WTC11 (cell line): ENCODE data around the gene SLC9A9.

Source experiments
- CBFB ChIP-seq: sonication (generic); formaldehyde crosslinking; IDR thresholded peaks from 2 replicates; pipeline ENCODE4 v1.8.1; 2022; ENCODE audit warnings: mild to moderate bottlenecking, low read depth, missing genetic modification reagents
- ESRRA ChIP-seq: sonication (generic); formaldehyde crosslinking; IDR thresholded peaks from 2 replicates; pipeline ENCODE4 v1.8.1; 2022; ENCODE audit warnings: mild to moderate bottlenecking, missing genetic modification reagents, borderline replicate concordance
- JUN ChIP-seq: sonication (generic); formaldehyde crosslinking; IDR thresholded peaks from 2 replicates; pipeline ENCODE4 v1.8.0; 2023; ENCODE audit warnings: mild to moderate bottlenecking, missing genetic modification reagents
- SMAD3 ChIP-seq: sonication (generic); formaldehyde crosslinking; IDR thresholded peaks from 2 replicates; pipeline ENCODE4 v1.8.0; 2022; ENCODE audit warnings: missing genetic modification reagents, mild to moderate bottlenecking, borderline replicate concordance
- ZNF232 ChIP-seq: sonication (generic); formaldehyde crosslinking; IDR thresholded peaks from 2 replicates; pipeline ENCODE4 v1.8.0; 2022; ENCODE audit warnings: mild to moderate bottlenecking, missing genetic modification reagents
- TF ChIP-seq, protein P1 (sequence below): sonication (generic); formaldehyde crosslinking; conservative IDR thresholded peaks from 2 replicates; pipeline ENCODE4 v1.8.1; 2022; ENCODE audit warnings: mild to moderate bottlenecking, missing genetic modification reagents
- TF ChIP-seq, protein P2 (sequence below): fragments of 200-600 bp; IDR thresholded peaks from 2 replicates; pipeline ENCODE4 v1.8.0; 2022; ENCODE audit warnings: antibody characterized with exemption
- TF ChIP-seq, protein P3 (sequence below): sonication (generic); formaldehyde crosslinking; IDR thresholded peaks from 2 replicates; pipeline ENCODE4 v1.8.0; 2022; ENCODE audit warnings: mild to moderate bottlenecking, missing genetic modification reagents
- TF ChIP-seq, protein P4 (sequence below): sonication (generic); formaldehyde crosslinking; IDR thresholded peaks from 2 replicates; pipeline ENCODE4 v1.8.1; 2022; ENCODE audit warnings: low read depth, mild to moderate bottlenecking, moderate library complexity, missing genetic modification reagents, borderline replicate concordance
- TF ChIP-seq, protein P5 (sequence below): sonication (generic); formaldehyde crosslinking; IDR thresholded peaks from 2 replicates; pipeline ENCODE4 v1.8.1; 2023; ENCODE audit warnings: mild to moderate bottlenecking, moderate library complexity, missing genetic modification reagents

GRCh38 chr3:143387425-143387824 lies 460.8 kb downstream of the SLC9A9 start:
- TF ChIP-seq, protein P1, sequence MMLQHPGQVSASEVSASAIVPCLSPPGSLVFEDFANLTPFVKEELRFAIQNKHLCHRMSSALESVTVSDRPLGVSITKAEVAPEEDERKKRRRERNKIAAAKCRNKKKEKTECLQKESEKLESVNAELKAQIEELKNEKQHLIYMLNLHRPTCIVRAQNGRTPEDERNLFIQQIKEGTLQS (CRISPR knock-in tag): no peak
- TF ChIP-seq, protein P2, sequence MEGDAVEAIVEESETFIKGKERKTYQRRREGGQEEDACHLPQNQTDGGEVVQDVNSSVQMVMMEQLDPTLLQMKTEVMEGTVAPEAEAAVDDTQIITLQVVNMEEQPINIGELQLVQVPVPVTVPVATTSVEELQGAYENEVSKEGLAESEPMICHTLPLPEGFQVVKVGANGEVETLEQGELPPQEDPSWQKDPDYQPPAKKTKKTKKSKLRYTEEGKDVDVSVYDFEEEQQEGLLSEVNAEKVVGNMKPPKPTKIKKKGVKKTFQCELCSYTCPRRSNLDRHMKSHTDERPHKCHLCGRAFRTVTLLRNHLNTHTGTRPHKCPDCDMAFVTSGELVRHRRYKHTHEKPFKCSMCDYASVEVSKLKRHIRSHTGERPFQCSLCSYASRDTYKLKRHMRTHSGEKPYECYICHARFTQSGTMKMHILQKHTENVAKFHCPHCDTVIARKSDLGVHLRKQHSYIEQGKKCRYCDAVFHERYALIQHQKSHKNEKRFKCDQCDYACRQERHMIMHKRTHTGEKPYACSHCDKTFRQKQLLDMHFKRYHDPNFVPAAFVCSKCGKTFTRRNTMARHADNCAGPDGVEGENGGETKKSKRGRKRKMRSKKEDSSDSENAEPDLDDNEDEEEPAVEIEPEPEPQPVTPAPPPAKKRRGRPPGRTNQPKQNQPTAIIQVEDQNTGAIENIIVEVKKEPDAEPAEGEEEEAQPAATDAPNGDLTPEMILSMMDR: no peak
- TF ChIP-seq ESRRA (CRISPR knock-in tag): no peak
- TF ChIP-seq ZNF232 (CRISPR knock-in tag): no peak
- TF ChIP-seq CBFB (CRISPR knock-in tag): no peak
- TF ChIP-seq SMAD3 (CRISPR knock-in tag): no peak
- TF ChIP-seq, protein P3, sequence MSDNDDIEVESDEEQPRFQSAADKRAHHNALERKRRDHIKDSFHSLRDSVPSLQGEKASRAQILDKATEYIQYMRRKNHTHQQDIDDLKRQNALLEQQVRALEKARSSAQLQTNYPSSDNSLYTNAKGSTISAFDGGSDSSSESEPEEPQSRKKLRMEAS (CRISPR knock-in tag): no peak
- no peak for TF ChIP-seq JUN (CRISPR knock-in tag)
- TF ChIP-seq, protein P4, sequence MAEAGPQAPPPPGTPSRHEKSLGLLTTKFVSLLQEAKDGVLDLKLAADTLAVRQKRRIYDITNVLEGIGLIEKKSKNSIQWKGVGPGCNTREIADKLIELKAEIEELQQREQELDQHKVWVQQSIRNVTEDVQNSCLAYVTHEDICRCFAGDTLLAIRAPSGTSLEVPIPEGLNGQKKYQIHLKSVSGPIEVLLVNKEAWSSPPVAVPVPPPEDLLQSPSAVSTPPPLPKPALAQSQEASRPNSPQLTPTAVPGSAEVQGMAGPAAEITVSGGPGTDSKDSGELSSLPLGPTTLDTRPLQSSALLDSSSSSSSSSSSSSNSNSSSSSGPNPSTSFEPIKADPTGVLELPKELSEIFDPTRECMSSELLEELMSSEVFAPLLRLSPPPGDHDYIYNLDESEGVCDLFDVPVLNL (CRISPR knock-in tag): no peak
- TF ChIP-seq, protein P5, sequence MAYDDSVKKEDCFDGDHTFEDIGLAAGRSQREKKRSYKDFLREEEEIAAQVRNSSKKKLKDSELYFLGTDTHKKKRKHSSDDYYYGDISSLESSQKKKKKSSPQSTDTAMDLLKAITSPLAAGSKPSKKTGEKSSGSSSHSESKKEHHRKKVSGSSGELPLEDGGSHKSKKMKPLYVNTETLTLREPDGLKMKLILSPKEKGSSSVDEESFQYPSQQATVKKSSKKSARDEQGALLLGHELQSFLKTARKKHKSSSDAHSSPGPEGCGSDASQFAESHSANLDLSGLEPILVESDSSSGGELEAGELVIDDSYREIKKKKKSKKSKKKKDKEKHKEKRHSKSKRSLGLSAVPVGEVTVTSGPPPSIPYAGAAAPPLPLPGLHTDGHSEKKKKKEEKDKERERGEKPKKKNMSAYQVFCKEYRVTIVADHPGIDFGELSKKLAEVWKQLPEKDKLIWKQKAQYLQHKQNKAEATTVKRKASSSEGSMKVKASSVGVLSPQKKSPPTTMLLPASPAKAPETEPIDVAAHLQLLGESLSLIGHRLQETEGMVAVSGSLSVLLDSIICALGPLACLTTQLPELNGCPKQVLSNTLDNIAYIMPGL: no peak
